Stimulated activated CD4-positive, alpha-beta T cell treated with anti-CD3 and anti-CD28 coated beads, TNF-alpha, amount 100 ng/mL, for 24 hours (primary cell): ENCODE data around the gene SORBS1.

Source experiments
- DNase-seq, 3 experiments: peaks; one replicate each; pipeline ENCODE4 v3.0.0-alpha.2; 2020; ENCODE audit warnings: low read depth in 3 of 3

SORBS1 gene

DNA sequence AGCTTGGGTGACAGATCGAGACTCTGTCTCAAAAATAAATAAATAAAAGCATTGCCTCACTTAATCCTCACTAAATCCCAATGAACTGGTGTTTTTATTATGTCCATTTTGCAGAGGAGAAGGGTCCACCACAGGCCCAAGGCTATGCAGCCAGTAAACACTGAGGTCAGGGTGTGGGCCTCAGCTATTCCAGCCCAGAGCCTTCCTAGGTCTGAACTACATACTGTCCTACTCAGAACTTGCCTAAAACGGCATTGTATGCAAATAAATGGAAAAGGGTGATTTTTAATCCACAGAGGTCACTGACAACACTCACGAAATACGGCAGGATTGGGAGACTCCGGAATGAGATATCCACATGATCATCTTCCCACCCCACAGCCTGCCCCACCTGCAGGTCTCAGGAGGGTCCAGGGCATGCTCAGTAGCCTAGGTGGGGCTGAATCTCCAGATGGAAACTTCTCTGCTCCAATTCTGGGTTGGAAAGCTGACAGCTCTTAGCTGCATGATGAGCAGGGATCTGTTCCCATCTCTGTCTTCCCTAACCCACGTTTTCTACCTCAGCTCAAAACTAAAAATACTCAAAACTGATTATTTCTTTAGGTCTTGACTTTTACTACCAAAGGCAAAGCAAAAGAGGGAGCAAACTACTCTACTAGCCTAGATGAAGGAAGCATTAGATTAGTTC, 121.0 kb downstream of the SORBS1 start:
- DNase-seq = no peak

DNA sequence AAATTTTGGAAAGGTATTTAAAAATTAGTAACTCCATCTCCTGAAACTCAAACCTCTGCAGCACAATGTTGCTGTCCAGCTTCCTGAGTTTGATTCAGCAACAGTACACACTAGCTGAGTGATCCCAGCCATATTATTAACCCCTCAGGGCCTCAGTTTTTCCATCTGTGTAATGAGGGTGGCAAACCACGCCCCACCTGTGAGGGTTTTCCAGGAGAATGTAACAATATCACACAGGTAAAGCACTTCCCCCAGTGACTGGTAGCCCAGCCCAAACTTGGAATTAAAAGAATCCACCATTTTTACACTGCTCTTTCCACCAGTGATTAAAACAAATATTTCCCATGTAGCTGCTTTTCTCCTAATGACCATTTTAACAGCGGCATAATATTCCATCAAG, 122.4 kb downstream of the SORBS1 start:
- no peak for DNase-seq

DNA sequence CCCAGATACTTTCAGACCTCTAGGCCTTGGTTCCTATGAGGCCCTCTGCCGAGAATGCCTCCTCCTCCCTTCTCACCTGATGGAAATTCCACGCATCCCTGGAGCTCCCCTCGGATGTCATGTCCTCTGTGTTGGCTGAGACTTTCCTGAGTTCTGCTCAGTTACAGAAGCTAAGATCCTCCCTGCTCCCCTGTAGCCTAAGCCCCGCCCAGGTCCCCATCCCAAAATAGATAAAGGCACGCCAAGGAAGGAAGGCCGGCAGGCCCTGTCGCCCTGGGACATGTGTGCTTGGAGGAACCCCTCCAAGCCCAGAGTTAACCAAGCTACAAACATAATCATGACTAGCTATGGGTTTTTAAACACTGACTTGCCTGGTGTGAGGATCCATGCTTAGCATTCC, 123.5 kb downstream of the SORBS1 start:
- DNase-seq = no peak

DNA sequence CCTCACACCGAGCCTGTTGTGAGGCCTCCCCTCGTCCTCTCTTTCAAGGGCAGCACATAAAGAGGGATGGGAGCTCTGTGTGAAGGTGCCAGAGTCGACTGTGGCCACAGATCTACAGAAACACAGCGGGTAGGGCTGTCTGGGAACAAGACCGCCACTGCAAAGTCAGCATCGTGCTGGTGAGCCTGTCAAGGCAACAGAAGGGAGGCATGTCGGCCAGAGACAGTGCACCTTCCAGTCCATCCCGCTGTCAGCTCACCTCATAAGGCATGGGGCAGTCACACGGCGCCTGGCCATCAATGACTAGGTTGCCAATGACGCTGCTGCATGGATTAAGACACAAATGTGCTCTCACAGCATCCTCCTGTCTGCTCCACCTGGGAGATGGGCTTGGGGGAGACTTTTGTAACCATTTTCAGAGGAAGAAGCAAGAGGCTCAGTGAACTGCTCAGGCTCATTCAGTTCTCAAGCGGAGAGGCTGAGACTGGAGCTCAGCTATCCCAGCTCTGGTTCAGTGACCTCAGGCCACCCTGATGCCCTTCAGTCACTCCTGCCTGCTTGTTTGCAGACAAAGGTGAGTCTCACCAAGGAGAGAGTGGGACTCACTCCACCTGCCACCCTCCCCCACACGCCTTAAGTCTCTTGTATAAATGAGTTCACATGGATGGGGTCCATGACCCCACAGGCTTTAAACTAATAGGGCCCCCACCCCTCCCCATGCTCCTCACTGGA, 125.5 kb downstream of the SORBS1 start:
- DNase-seq = no peak

DNA sequence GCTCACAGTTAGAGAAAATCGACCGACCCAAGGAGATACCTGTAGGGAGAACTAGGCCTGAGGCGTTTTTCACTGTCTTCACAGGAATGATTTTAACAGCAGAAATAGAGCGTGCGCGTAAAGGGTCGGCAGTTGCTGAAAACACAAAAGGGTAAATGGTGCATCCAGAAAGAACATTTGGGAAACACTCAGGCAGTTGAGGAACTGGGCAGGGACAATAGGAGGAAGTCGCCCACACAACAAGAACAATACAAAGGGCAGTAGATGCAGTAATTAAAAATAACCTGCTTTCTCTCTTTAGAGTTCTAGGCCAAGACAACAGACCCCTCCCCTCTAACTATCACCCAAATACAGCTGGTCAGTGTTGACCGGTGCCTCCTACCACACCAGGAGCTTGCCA, 126.6 kb downstream of the SORBS1 start:
- no peak for DNase-seq

DNA sequence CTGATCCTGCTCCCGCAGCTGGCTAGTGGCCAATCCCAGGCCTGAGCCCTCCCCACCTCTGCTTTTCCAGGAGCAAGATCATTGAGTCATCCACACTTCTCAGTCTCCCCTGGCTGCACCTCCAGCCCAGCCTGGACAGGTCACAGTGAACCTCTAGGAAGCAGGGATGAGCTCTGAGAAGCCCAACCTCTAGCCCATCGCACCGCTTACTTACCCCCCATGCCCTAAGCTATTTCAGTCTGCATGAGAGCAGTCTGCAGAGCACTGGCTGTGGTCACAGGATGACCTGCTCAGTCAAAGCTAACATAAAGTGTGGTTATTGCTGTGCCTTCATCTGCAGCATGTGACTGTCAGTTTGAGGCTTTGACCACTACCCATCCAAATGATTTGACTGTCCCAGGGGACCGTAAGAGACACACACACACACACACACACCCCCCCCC, 129.2 kb downstream of the SORBS1 start:
- DNase-seq = no peak

DNA sequence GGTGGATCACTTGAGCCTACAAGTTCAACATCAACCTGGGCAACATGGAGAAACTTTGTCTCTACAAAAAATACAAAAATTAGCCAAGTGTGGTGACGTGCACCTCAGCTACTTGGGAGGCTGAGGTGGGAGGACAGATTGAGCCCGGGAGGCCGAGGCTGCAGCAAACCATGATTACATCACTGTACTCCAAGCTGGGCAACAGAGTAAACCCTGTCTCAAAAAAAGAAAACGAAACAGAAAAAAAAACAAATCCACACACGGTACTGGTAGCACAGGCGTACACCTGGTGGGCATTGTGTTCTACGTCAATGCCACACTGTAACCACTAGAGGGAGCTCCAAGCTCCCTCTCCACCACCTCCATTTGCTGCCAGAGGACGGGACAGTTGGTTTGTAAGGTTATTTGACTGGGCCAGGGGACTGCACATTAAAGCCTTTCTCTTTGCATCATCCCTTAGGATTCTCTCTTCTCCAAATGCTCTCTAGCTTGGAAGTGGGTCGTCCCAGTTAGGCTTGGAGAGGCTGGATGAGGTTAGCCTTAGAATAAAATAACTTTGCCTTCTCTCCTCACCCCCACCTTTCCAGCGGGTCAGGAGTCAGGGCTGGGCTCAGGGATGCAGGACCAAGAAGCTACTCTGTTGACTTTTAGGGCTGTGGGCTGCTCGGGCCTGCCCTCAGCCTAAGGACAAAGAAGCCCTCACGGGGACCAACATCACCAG, 130.8 kb downstream of the SORBS1 start:
- DNase-seq = peak in 1 of 3 experiments; percentile 9

DNA sequence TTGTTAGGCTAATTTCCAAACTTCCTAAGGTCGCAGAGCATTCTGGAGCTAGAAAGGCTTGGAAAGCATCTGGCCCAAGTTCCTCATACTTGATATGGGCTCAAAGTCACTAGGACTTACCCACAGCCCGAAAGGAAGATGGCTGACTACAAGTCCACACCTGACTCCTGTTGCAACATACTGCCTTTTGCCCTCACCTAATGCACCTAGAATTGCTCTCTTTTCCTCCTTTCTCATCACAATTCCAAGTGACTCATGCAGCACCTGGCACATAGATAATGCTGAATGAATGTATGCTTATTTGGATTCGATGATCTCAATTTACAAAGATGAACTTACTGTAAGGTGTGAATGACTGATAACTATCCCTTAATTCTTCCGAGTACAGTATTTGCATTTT, 131.5 kb downstream of the SORBS1 start:
- DNase-seq = no peak

DNA sequence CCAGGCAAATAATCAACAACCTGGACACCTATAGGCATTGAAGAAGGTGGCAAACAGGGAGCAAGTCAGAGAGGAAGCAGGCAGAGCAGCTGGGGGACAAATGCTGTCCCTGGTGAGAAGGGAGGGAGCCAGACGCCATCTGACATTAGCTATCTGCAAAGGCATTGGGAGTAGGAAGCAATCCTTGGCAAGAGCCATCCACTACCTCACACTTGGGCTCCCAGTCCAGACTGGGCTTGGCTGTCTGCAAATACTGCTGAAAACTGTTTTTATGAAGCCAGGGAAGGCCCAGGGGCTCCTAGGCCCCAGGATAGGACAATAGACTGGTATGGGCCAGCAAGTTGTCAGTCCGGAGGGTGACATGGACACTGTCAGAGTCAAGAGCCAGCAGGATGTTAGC, 132.5 kb downstream of the SORBS1 start:
- no peak for DNase-seq

DNA sequence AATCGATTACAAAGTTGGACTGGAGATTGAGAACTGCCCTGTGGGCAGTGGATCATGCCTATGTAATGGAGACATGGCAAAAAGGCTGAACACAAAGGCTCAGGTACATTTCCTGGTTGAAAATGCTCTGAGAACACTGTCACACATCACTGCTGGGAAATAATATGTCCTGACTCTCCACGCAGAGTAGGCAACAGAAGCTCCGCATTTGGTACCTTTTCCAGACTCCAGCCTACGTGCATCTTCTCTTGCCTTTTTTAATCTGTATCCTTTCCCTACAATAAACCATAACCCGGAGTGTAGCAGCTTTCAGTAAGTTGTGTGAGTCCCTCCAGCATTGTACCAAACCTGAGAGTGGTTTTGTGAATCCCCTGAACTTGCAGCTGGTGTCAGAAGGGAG, 134.7 kb downstream of the SORBS1 start:
- no peak for DNase-seq

DNA sequence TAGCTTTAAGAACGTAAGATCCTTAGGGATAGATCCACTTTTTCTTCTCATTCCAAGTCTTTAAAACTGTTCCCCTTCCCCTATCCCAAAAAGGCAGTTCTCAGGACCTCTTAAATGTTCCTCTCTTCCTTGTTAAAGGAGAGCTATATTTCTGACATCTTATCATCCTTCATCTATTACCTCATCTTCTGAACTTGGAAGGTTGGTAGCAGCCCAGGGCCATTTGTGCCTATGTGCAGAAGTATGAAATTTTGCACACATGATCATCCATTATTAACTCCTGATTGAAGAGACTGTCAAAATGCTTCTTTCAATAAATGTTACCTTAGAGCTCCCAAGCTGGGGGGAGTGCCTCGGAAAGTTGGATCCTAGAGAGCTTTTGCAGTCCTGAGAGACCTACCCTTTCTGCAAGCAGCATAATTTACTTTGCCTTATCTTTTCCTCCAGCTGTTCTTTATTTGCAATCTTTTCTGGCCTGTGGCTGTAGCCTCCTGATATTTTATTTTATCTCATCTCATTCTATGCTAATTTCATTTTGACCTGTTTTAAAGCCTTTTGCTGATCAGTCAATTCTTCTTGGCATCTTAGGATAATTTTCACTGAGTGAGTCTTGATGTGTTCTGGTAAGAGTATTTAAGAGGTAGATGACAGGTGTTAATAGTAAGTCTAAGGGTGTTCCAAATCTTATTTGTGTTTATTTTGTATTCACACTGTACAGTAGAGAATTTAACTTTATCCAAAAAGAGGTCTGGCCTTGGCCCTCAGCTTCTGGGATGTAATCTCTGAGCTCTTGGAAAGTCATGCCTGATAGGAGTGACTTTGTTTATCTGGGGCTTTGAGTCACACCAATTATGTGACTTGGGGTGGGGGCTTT, 135.3 kb downstream of the SORBS1 start:
- DNase-seq = no peak

DNA sequence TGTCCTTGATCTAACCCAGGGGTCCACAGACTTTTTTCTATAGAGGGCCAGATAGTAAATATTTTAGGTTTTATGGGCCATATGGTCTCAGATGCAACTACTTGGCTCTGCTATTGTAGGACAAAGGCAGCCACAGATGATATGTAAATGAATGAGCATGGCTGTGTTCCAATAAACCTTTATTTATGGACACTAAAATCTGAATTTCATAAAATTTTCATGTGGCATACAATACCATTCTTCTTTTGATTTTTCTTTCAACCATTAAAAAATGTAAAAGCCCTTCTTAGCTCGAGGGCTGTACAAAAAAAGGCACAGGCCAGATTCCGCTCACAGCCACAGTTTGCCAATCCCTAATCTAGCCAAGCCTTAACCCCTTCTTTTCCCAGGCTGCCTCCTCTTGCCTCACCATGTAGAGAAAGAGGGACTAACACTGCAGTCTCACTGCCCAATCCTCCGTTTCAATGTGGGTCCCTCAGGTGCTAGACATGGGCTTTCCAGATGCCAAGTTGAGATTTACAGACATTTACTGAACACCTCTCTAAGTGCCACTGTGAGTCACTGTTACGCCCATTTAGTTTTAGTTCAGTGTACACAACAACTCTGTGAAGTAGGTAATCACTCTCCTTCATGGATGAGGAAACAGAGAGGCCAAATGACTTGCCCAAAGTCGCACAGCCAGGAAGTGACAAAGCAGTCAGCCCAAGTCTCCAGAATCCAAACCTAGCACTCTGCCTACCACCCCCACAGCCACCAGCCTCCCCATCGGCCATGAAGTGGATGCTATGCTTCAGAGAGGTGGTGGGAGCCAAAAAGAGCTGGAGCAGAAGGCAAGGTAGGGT, 137.8 kb downstream of the SORBS1 start:
- no peak for DNase-seq

DNA sequence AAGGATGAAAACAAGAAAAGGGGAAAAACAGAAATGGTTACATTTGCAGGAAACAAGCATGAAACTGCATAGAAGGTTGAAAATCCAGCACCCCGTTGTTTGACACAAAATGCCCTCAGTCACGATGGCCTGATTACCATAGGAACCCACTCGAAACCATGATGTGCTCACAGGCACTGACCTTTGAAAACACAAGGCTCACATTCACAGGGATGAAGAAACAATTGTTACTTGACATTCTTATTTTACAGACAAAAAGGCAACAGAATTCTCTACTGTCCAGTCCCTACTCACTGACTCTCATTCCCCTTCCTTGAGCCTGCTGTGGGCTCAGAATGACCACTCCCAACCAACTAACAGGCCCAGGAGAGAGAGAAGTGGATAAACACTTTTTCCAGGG, 138.9 kb downstream of the SORBS1 start:
- DNase-seq = no peak

DNA sequence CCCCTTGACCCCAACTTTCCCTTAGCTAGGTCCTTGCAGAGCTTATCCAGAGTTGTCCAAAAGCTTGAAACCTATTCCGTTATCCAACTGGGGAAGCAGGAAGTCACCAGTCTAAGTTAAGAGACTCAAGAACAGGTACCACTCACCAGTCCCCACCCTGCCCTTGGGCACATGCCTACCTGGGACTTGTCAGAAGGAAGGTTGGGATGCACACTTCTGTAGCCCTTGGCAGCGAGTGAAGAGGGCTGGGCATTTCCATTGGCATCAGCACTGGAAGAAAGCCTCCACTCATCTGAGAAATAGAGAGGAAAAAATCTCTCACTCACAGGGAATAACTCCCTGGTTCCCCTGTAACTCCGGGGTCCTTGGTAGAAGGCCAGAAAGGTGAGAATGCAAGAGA, 139.4 kb downstream of the SORBS1 start:
- no peak for DNase-seq

DNA sequence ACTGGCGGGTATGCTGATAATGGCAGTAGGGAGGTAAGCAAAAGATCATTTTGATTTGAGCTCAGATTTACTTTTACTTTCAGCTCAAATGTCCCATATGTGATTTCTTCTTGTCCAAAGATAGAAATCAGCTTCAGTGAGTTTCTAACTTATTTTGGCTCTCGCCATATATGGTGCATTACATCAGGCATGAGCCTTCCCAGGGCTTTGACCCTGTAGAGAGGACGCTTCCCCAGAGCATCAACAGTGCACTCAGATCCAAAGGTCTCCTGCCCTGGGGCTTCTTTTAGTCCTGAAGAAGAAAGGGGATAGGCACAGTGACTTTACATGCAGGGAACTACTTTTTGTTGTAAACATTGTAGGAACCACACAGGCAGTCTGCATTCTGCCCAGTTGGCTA, 141.8 kb downstream of the SORBS1 start:
- DNase-seq = no peak

DNA sequence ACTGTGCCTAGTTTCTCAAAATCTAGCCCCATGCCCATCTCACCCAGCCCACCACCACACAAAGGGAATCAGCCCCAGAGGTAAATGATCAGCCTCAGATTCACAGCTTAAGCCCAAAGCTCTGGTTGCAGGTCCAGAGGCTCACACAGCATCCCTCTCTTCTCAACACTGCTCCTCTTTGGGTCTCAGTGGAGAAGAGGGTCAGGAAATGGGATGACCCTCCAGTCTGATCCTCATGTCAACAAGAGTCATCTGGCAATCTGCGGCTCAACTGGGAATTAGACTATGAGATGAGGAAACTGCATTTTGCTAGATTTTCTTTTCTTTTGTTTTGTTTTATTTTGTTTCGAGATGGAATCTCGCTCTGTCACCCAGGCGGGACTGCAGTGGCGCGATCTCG, 144.2 kb downstream of the SORBS1 start:
- DNase-seq = no peak

DNA sequence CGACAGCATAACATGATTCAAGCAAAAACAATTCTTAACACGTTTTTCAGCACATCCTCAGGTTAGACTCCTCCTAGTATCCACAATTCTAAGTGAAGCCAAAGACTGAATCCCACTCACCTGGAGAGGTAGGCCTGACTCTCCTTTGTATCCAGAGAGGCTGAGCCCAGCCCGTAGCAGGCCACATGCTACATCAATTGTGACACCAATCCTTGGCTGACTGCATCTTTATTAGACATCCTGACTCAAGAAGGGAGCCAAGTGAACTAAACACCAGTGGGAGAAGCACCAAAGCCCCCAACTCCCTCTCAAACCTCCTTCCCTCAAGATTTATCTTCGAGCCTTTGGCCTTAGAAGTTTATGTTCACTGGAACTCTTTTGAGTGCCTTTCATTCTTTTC, 144.9 kb downstream of the SORBS1 start:
- DNase-seq = no peak

DNA sequence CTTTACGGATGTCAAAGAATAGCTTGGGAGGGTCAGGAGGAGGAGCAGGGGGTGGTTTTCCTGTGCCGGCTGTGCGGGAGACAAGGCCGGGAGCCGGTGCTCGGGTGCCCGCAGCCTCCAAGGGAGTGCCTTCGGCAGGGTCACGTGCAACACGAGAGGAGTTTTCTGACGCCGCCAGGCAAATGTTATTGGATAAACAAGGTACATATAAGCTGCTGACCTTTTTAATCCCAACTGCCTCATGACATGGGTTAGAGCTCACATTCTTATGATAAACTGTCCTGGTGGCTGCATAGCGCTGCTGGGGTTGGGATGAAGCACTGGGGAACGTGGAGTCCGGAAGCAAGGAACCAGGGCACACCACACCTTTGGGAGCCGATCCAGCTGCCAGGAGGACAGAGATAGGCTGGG, 145.5 kb downstream of the SORBS1 start:
- DNase-seq = no peak

DNA sequence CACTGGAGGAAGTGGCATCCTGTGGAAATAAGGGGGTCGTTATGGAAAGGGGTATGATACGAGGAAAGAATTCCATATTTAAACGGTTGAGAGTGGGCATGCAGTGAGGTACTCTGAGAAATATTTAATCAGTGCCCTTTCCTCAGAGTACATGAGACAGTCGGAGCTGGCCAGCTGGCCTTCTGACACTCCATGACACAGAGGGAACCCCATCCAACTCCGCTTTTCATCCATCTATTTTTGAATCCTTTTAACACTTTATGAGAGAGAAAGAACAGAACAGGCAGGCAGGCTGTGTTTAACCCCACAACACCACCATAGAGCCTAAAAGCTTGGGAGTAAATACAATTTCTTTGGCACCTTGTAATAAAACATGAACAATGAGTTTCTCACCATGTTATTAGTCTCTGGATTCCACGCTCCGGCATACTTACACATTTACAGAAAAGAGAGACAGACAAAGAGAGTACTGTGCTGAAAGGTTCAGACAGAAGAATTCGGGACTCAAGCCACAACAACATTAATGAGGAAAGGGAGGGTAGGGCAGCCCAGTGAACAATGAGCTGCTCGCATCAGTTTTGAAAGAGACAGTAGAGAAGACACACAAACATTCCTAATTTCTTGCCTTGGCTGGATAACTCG, 146.2 kb downstream of the SORBS1 start:
- no peak for DNase-seq

DNA sequence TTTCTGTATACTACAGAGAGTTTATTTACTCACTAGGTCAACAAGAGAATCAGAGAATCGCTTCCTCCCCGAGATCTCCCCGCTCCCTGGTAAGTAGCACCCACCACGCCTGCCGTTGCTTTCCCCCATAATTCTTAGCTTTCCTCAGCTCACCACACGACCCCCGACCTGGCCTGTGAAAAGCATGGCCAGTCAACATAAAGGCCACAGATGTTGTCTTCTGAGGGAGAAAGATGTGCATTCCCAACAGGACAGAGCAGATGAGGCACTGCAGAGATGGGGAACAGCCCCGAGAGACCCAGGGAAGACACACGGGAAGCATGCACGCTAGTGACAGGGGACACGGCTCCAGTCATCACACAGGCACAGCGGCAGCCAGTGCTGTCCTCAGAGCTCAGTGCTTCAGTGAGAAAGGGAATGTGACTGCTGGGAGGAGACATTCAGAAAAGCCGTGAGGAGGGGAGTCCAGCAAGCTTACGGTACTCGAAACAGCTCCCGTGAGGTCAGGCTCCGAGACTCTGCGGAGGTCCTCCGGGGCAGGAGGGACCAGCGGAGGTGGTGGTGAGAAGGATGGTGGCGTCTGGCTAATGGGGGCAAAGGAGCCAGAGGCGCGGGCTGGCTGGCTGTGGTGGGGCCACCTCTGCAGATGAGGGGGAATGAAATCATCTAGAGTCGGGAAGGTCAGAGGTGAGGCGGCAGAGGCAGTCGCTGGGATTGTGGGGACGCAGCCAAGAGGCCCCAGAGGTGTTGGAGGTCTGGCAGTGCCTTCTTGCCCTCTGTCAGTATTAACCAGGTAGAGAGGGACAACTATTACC, 146.9 kb downstream of the SORBS1 start:
- no peak for DNase-seq
